ENCODE measurements around the gene IKZF1.

IKZF1 gene

DNA sequence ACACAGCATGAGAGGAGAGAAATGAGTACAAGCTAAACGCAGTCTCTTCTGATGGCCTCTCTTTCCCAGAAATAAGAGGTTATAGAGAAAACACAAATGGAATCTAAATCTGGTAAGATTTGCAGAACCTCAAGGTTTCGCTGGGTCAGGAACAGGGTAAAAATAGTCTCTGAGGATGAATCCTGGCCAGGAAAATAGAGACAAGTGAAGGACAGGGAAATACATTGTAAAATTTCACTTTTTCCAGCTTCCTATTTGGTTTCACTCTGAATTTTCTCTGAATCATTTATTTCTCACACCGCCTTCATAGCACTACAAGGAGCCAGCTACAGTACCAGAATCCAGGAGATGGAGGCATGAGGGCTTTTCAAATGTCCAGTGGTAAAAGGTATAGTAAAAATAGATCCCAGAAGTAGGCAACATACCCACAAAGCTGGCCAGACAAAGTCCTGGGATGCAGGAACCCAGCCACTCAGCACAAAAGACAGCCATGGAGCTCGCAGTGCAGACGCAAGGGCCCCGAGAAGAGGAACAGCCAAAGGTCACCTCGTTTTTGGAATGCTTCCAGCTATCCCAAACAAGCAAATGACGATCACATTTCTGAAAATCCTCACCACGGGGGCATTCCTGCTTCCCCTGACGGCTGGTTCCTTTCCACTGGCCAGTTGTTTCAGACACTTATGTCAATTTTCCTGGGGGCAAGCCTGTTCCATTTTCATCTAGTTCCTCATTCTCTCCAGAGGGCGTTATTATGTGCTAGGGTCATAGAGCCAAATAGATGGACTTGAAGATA is 21.5 kb upstream of the IKZF1 start:
- DNase-seq (ENCODE audit: extremely low spot score, insufficient read length, low read depth) (no peak), FAIRE-seq (peak; percentile 31)

DNA sequence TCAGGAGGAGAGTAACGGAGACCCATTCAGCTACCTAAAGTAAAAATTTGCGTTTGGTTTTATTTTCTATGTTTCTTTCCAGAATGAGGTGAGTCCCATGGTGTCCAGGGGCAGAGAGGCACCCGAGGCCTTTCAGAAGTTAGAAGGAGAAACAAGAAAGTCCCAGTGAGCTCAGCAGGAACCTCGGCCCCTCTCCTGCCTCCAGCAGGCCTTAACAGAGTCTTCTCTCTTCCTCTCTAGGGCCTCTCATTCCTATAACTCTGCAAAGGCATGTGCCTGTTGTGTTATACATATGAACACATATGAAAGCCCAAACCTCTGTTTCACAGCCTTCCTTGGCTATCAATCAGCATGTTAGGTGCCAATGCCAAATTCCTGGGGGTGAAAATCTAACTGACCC is 20.8 kb upstream of the IKZF1 start:
- DNase-seq (ENCODE audit: extremely low spot score, insufficient read length, low read depth) = no peak
- FAIRE-seq = no peak

DNA sequence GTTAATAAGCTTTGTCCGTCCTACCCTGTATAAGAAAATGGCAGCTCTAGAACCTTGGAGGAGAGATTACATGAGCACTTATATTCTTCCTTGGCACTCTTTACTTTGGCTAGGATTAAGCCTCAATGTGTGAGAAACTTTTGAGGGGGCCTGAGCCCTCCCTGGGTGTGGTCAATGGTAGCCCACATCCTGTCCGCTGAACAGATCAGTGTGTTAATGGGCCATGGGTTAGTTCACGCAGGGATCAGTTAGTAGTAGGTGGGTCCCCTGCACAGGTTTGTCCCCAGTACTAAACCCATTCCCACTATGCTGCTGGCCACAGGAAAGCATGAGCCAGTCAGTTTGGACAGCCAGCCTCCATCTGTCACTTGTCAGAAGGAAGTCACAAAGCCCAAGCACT is 20.2 kb upstream of the IKZF1 start:
- no peak for DNase-seq (ENCODE audit: extremely low spot score, insufficient read length, low read depth)
- FAIRE-seq = no peak

DNA sequence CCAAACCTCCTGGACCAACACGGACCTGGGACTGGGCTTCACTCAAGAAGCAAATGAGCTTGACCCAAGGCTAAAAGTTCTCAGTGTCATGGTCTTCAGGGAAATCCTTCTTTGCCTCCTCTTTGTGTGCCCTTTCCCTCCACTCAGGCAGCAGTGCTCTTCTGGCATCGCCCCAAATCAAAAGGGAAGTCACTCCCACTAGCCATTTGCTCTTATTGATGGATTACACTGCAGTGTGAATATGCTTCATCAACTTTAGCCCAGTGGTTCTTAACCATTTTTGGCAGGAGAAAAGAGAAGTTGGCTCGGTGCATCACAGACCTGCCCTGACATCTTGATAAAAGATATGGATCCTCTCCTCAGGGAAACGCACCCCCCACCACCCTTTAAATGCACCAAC is 19.2 kb upstream of the IKZF1 start:
- no peak for DNase-seq (ENCODE audit: extremely low spot score, insufficient read length, low read depth)
- no peak for FAIRE-seq

- DNase-seq (ENCODE audit: extremely low spot score, insufficient read length, low read depth) (no peak), FAIRE-seq (peak; percentile 12)
These were observed 17.4 kb upstream of the IKZF1 start for GRCh38 chr7:50287129-50287528.

DNA sequence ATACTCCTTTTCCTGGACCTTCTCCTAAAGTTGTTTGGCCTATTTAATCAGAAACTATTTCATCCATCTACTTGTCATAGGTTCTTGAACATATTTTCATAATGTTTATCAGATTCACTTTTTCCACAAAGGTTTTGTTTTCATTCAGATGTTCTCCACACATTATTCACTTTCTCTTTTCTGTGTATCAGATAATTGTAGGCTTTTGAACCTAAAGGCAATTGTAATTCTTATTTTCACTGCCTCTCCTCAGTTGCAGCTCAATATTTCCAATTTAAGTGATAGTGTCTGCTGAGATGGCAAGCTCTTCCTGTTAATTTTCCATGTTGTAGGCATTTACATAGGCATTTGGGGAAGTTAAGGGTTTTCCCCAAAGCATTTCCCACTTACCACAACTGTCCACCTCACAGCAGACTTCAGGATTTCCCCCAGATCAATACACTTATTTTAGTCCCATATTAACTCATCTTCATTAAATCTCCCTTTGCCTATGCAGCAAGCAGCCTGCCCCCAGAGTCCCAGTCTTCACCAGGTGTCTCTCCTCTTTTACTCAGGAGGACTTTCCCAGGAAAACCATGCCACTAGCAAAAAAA is 12.3 kb upstream of the IKZF1 start:
- FAIRE-seq (peak; percentile 79), DNase-seq (ENCODE audit: extremely low spot score, insufficient read length, low read depth) (no peak)

GRCh38 chr7:50292763-50293162 is 11.8 kb upstream of the IKZF1 start:
- FAIRE-seq = peak; percentile 63
- no peak for DNase-seq (ENCODE audit: extremely low spot score, insufficient read length, low read depth)

GRCh38 chr7:50293509-50294179 is 10.9 kb upstream of the IKZF1 start:
- DNase-seq (ENCODE audit: extremely low spot score, insufficient read length, low read depth) (no peak), FAIRE-seq (peak; percentile 81)

- no peak for FAIRE-seq
- DNase-seq (ENCODE audit: extremely low spot score, insufficient read length, low read depth) = no peak
These were observed 9.4 kb upstream of the IKZF1 start for GRCh38 chr7:50295133-50295532.

DNA sequence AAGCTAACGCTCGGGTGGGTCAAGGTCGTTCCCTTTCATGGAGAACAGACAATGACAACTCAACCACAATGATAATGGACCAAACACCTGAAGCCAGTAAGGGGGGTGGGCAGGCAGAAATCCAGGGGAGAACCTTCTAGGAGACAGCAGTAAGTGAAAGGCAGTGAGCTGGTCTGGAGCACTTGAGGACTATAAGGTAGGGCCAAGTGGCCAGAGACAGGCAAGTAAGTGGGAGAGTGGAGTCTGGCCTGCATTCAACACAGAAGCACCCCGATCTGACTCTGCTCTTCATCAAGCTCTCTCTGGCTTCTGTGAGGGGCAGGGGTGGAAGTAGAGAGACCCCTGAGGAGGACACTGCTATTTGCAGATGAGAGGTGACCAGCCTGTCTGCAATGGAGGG is 7.7 kb upstream of the IKZF1 start:
- FAIRE-seq = no peak
- no peak for DNase-seq (ENCODE audit: extremely low spot score, insufficient read length, low read depth)

DNA sequence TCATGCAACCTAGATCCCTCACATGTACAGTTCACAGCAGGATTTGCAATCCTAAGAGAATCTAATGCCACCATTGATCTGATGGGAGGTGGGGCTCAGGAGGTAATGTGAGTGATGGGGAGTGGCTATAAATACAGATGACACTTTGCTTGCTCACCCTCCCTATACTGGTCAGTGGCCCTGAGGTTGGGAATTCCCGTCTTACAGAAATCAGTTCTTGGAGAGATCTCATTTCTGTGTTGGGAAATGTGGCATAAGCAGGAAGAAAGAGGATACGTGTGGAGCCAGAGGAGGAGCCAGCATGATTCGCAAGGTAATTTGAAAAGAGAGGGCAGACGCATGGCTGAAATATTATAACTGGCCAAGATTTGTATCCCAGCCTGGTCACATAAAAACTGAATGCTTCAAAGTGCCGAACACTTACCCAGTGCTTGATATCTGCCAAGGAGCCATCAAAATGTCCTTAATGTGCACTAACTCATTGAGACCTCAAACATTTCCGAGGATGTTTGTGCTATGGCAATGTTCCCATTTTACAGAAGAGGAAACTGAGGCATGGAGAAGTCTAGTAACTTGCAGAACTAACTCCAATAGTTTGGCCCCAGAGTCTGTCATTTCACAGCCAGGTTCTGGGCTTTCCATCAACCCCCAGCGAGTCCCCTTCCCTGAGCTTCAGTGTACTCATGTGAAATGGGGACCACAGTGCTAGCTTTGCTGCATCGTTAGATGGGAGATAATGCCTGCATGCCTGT is 5.5 kb upstream of the IKZF1 start:
- DNase-seq (ENCODE audit: extremely low spot score, insufficient read length, low read depth) (no peak), FAIRE-seq (no peak)

DNA sequence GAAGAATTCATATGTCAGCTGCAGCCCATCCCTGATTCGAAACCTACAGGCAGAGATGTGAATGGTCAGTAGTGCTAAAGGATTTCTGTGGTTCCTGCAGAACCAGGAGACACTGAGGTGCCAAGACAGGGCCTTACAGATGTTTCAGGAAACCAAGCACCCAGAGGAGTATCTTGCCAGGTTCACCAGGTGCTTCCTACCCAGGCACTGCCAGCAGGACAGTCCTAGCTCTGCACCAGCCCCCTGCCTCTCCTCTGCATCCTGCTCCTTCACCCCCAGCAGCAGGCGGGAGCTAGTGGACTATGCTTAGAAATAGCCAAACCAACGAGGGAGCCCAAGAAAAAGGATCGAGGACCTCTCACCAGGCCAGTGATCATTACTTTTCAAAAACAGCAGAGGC is 4.2 kb upstream of the IKZF1 start:
- no peak for FAIRE-seq
- DNase-seq (ENCODE audit: extremely low spot score, insufficient read length, low read depth) = no peak

DNA sequence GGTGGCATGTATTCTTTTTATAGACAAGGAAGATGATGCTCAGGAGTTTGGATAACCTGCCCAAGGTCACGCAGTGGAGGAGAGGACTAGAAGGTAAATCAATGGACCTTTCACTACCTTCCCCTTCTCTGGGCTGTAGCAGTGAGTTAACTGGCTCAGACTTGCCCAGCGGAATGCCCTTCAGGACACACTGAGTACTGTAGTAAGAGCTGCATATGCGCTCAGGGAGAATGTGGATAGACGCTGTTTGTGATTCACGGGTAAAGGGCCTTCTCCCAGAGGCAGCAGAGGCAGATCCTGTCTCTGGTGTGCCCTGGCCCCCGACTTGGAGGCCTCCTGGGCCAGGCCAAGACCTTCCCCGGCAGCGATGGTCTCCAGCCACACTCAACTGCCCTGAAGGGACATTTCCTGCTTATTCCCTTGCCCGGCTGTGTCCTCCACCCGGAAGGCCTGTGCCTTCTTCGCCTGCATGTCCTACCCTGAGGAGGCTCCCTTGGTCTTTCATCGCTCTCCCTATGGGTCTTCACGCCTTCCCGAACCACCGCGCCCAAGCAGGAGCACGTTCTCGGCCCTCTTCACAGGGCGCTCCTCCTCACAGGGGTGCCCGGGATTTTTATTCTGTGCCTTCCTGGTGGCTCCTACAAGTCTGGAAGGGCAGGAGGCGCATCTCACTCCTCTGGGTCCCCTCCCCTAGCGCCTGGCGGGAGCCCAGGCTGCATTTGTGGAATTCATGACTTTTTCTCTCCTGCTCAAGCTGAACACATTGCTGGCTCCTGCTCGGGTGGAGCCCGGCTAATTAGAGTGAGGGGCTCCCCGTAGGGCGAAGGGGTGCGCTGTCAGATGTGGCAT is 1.8 kb upstream of the IKZF1 start:
- no peak for DNase-seq (ENCODE audit: extremely low spot score, insufficient read length, low read depth)
- FAIRE-seq = no peak

DNA sequence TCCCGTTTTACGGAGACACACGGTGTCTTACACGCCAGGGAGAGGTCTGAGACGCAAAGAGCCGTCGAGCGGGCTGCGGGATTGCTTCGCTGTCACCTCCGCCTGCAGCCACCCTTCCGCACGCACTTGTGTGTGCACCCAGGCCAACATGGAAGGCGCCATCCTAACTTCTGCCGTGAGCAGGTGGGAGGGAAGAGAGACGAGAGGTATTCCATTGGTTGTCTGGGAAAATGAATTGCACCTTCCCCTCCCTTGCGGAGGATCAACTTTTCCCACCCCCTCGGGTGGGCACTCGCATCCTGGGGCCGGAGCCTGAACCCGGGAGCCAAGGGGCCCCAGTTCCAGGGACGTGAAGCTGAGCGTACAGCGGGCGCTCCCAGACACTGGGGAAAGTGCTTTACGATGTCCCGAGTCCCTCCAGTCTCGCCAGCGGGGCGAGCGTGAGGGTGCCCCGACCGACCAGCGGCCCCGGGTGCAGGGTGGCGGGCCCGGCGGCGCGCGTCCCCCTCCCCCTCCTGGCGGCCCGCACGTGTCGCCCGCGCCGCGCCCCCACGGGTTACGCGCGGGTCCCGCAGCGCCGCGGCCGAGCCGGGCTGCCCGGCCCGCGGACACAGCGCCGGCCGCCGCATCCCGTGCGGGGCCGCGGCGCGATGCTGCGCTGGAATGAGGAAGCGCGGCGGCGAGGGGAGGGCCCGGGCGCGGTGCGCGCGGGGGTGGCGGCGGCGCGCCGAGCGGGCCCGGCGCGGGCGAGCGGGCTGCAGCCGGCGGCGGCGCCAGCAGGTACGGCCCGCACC is 984 bp upstream of the IKZF1 start:
- no peak for FAIRE-seq
- no peak for DNase-seq (ENCODE audit: extremely low spot score, insufficient read length, low read depth)

GRCh38 chr7:50304911-50305582 is 531 bp downstream of the IKZF1 start:
- DNase-seq (ENCODE audit: extremely low spot score, insufficient read length, low read depth) = no peak
- FAIRE-seq = peak; percentile 83

GRCh38 chr7:50305583-50306493 is 1.3 kb downstream of the IKZF1 start:
- FAIRE-seq (peak; percentile 76), DNase-seq (ENCODE audit: extremely low spot score, insufficient read length, low read depth) (no peak)
